Pulmonary artery endothelial cell (primary cell): ENCODE data around the gene SLC22A2. TPM values are rescaled to one million over a fixed set of nuclear protein-coding genes. Genes with fewer than 3 reads are reported as not detected.

ENCODE experiments used
- DNase-seq: peaks from one replicate; pipeline ENCODE4 v3.0.0-alpha.2; 2011; ENCODE audit warnings: low read depth, low spot score
- total RNA-seq: library from RNA; depleted of rRNA; stranded (reverse); fragments of >200 nt; gene quantifications from 2 replicates; pipeline ENCODE4 v1.2.3, GENCODE V29; 2014

SLC22A2 gene
- total RNA-seq, 1 donor from 2014 or later, result not detected

DNA sequence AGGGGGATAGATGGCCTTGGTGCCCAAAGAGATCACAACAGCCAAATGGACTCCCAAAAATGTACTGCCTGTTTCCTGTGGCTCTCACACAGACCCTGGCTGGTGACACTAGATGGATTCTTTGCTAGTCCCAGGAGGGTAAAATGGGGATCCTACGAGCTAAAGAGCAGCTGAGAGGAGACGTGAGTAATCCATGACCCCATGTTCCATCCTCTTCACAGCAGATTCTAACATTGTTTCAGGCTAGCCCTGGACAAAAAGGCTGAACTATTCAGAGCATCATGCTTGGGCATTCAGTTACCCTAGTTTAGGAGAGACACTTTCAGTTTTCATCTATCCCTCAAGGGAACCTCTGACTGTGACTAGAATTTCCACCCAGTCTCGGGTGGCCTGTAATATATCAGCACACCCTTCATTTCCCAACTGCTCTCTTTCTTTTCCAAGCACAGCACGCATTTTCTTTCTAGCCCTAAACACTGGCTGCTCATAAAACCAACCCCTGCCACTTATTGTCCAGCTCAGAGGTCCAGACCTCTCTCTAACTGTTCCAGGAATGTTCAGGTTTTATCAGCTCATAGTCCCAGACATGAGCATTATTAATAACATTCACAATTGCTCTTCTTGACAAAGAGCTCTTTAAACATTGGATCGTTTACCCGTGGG, 88.5 kb downstream of the SLC22A2 start:
- no peak for DNase-seq

DNA sequence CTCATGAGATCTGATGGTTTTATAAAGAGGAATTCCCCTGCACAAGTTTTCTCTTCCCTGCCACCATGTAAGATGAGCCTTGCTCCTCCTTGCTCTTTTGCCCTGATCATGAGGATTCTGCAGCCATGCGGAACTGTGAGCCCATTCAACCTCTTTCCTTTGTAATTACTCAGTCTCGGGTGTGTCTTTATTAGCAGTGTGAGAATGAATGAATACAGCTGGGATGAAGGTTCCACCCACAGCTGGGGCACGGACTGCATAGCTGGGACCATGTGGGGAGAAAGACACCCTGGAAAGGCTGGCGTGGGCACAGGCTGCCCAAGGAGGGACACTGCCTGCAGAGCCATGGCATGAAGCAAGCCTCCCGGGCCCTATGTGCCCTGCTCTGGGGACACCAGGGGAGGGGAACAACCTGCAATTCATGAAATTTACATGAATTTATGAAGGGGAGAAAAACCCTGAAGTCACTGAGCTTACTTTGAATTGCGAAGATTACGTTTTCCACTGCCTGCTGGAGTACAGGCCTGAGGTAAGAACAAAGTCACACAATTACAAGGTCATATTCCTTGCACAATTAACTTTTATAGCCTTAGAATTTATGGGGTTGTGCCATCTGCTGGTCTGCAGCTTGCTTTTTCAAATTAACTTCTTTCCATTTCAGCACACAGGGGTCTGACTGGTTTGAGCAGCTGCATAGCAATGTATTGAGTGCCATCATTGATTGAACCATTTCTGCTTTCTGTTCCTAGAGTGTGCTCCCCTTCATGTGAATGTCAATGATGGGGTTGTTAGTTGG, 90.8 kb downstream of the SLC22A2 start:
- no peak for DNase-seq

Other genes starting within 250 kb of the SLC22A2 start
- 0.07 TPM in 1 of 2 replicates, not detected in the other for gene SLC22A1, start 137.0 kb downstream of the SLC22A2 start, total RNA-seq
- gene SLC22A3, start 89.6 kb upstream of the SLC22A2 start, total RNA-seq, result 0.07 and 0.13 TPM in 2 replicates